Stimulated activated CD8-positive, alpha-beta memory T cell treated with anti-CD3 and anti-CD28 coated beads, Interleukin-12 subunit alpha, Interleukin-12 subunit beta, amount 100 ng/mL, for 1 hour (primary cell): ENCODE measurements around the gene PLCG2.
A peak's percentile ranks its signal among the peaks of the same experiment; 100 is the strongest.
"Not testable (repeated sequence)": the region's sequence is repeated elsewhere in the genome, so short reads cannot be mapped to it uniquely, and the experiment has no call there.

Experiments
- DNase-seq: peaks from one replicate; pipeline ENCODE4 v3.0.0-alpha.2; 2020; ENCODE audit warnings: low read depth

Gene PLCG2

DNA sequence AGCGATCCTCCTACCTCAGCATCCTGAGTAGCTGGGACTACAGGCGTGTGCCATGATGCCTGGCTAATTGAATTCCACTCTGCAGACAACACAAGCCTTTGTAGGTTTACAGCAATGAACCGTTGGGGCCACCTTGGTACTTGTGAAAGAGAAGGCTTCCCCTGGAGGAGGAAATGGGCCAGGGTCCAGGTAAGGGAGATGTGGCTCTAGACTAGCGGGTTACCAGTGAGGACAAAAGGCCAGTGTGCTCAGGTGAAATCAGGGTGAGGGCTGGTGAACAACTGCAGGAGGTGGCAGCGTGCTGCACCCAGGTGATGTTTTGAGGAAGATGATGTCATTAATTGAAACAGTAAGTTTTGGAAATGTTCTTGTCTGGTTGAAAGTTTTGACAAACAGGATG, 225.5 kb downstream of the PLCG2 start:
- no peak for DNase-seq

DNA sequence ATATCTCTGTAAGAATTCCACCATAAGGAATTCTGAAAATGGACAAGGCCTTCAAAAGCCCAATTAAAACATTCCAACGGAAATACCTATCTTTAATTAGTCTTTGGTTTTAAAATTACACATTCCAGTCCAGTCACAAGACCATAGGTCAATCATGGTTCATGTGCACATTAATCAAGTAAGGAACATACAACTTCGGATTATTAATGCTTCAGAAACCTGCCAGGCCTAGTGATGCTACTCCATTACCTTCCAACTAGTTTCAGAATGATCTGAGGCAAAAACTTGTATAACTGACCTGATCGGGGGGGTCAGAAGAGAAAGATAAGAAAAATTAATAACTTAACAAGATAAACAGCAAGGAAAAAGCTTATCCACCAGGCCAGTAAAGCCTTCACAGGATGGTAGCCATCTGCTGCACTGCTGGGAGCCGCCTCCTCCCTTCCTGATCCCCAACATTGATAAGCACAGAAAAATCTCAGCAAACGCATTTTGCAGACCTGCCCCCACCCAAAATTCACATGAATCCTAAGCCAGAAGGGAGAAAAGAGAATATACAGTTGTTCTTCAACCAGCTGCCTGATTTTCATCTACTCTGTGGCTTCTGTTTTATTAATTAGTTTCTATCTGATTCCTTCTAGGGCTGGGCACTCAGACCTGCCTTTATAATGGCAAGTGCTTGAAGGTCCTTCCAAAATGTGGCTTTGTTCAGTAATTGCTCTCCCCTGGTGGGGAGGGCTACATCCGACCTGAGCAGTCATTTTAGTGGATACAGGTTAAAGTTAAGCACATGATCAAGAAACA, 226.1 kb downstream of the PLCG2 start:
- DNase-seq: no peak

DNA sequence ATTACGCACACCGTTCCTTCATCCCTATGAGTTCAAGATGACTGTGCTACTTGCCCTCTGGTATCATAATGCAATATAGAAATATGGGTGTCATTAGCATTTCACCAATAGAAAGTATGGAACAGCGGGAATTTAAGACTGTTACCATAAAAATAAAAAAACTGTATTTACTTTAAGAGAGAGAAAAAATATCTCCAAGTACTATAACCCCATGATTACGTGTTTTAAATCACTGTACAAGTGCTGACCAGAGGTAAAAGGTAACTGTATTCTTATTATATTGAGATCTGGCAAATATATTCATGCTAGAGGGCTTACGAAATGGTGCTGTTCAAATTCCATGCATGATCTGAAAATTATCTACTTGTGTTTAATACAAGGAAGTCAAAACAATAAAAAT, 226.9 kb downstream of the PLCG2 start:
- no peak for DNase-seq

DNA sequence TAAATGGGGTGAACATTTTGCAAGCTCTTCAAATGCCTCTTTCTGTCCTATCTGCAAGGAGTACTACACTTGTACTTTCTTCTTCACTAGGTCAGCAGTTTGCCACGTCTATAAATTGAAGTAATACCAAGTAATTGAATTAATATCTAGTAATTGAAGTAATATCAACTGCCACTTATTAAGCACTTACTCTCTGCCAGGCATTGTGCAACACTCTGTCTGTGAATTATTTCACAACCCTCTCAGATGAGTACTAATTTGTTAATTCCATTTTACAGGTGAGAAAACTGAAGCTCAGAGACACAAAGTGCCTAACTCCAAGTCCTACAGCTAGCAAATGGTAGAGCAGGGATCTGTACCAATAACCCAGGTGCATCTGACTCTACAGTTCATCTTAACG, 228.1 kb downstream of the PLCG2 start:
- DNase-seq: no peak

DNA sequence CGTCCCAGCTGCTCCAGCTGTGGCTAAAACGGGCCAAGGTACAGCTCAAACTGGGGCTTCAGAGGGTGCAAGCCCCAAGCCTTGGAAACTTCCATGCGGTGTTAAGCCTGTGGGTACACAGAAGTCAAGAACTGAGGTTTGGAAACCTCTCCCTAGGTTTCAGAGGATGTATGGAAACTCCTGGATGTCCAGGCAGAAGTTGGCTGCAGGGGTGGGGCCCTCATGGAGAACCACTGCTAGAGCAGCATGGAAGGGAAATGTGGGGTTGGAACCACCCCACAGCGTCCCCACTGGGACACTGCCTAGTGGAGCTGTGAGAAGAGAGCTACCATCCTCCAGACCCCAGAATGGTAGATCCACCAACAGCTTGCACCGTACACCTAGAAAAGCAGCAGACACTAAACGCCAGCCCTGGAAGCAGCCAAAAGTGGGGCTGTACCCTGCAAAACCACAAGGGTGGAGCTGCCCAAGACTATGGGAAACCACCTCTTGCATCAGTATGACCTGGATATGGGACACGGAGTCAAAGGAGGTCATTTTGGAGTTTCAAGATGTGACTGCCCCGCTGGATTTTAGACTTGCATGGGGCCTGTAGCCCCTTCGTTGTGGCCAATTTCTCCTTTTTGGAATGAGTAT, 230.0 kb downstream of the PLCG2 start:
- no peak for DNase-seq

DNA sequence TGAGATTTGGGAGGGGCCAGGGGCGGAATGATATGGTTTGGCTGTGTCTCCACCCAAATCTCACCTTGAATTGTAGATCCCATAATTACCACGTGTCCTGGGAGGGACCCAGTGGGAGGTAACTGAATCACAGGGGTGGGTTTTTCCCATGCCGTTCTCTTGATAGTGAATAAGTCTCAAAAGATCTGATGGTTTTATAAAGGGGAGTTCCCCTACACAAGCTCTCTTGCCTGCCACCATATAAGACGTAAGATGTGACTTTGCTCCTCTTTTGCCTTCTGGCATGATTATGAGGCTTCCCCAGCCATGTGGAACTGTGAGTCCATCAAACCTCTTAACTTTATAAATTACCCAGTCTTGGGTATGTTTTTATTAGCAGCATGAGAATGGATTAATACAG, 230.7 kb downstream of the PLCG2 start:
- not testable (repeated sequence) for DNase-seq

DNA sequence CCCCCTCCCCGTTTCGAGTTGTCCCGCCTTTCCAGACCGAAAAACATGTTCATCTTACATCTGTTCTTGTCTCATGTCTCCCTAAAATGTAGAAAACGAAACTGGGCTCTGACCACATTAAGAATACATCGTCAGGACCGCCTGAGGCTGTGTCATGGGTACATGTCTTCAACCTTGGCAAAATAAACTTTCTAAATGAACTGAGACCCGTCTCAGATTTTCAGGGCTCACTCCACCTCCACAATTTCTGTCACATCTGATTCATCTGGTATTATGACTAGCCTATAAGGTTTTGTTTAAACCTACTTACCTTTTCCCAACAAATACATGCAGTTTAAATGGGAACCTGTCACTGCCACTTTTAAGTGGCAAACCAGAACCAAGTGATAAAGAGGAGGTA, 231.6 kb downstream of the PLCG2 start:
- DNase-seq: no peak

DNA sequence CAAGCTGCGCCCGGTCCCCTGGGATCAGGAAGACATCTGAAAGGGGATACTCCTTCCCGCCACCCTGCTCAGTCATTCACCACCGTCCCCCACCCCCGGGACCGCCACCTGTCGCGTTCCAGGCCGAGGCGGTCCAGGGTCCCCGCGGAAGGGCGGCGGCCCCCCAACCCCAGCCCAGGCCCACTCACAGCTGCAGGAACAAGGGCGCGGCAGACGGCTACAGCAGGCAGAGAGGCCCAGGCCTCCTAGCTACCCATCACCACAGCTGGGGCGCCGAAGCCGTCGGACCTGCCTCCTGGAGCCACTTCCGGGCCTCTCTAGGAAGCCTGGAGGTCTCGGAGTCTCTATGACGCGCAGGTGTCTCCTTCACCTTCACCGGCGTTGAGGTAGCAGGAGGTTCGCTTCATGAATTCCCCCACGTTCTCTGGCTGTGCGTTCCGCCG, 232.1 kb downstream of the PLCG2 start, which contains the start of gene SDR42E1:
TSS of gene SDR42E1 (minus strand) at position 272 of the 443 bp plus-strand sequence. CDS start 10,612 bp downstream, outside the sequence.
- peak; percentile 45 for DNase-seq
